Mesenchymal stem cell (in vitro differentiated cells and primary cell): ENCODE data around the gene CLEC14A.

Source experiments
- DNase-seq: peaks from one replicate; pipeline ENCODE4 v3.0.0-alpha.2; 2013
- H2AFZ ChIP-seq: one replicate; pipeline ENCODE4 v1.6.1; 2013; ENCODE audit warnings: low read depth, mild to moderate bottlenecking, control low read depth, inconsistent platforms, low read length, moderate library complexity
- H2AK5ac ChIP-seq: 2 replicates; pipeline ENCODE4 v1.6.1; 2013; ENCODE audit warnings: low read length, moderate library complexity, mild to moderate bottlenecking, inconsistent platforms; ENCODE audit not compliant: severe bottlenecking
- H2BK120ac ChIP-seq: one replicate; pipeline ENCODE4 v1.6.1; 2013; ENCODE audit warnings: low read depth, mild to moderate bottlenecking, inconsistent platforms, low read length, moderate library complexity
- H2BK12ac ChIP-seq, 2 experiments: one replicate each; pipeline ENCODE4 v1.6.1; 2013; ENCODE audit warnings: inconsistent platforms in 2 of 2, low read length in 2 of 2, mild to moderate bottlenecking in 2 of 2, moderate library complexity in 2 of 2, control low read depth in 1 of 2
- H2BK15ac ChIP-seq: one replicate; pipeline ENCODE4 v1.6.1; 2013; ENCODE audit warnings: mild to moderate bottlenecking, low read depth, inconsistent platforms; ENCODE audit not compliant: poor library complexity, severe bottlenecking
- H2BK5ac ChIP-seq: 2 replicates; pipeline ENCODE4 v1.6.1; 2013; ENCODE audit warnings: low read depth, mild to moderate bottlenecking, low read length, control low read depth, inconsistent platforms; ENCODE audit not compliant: poor library complexity, severe bottlenecking
- H3K14ac ChIP-seq, 2 experiments: one replicate each; pipeline ENCODE4 v1.6.1; 2013; ENCODE audit warnings: inconsistent platforms in 2 of 2, low read length in 2 of 2, control low read depth in 1 of 2, mild to moderate bottlenecking in 1 of 2, moderate library complexity in 1 of 2
- H3K18ac ChIP-seq, 2 experiments: one replicate each; pipeline ENCODE4 v1.6.1; 2013; ENCODE audit warnings: inconsistent platforms in 2 of 2, low read length in 2 of 2, control low read depth in 1 of 2, low read depth in 1 of 2, mild to moderate bottlenecking in 1 of 2
- H3K23ac ChIP-seq, 2 experiments: one replicate each; pipeline ENCODE4 v1.6.1; 2013; ENCODE audit warnings: inconsistent platforms in 2 of 2, low read length in 2 of 2, mild to moderate bottlenecking in 2 of 2, moderate library complexity in 2 of 2, control low read depth in 1 of 2
- H3K27ac ChIP-seq: 2 replicates; pipeline ENCODE4 v1.5.1; 2013; ENCODE audit warnings: mild to moderate bottlenecking, moderate library complexity, low read length, control low read depth, inconsistent platforms; ENCODE audit not compliant: poor library complexity, severe bottlenecking
- H3K27me3 ChIP-seq, 2 experiments: 2 replicates each; pipeline versions ENCODE4 v1.6.1 to v1.7.0; 2013; ENCODE audit warnings: low read length in 2 of 2, mild to moderate bottlenecking in 2 of 2, moderate library complexity in 2 of 2, control low read depth in 1 of 2, inconsistent platforms in 1 of 2; ENCODE audit not compliant: control insufficient read depth in 1 of 2, insufficient read depth in 1 of 2
- H3K36me3 ChIP-seq, 2 experiments: 2 replicates each; pipeline versions ENCODE4 v1.6.1 to v1.7.0; 2013; ENCODE audit warnings: low read length in 2 of 2, control low read depth in 1 of 2, inconsistent platforms in 1 of 2, low read depth in 1 of 2, mild to moderate bottlenecking in 1 of 2; ENCODE audit not compliant: insufficient read depth in 2 of 2, control insufficient read depth in 1 of 2
- H3K4ac ChIP-seq, 2 experiments: one replicate each; pipeline ENCODE4 v1.6.1; 2013; ENCODE audit warnings: inconsistent platforms in 2 of 2, low read length in 2 of 2, mild to moderate bottlenecking in 2 of 2, moderate library complexity in 2 of 2, control low read depth in 1 of 2, low read depth in 1 of 2
- H3K4me1 ChIP-seq: 2 replicates; pipeline ENCODE4 v1.6.1; 2013; ENCODE audit warnings: low read depth, low read length, control low read depth; ENCODE audit not compliant: control insufficient read depth, insufficient read depth
- H3K4me2 ChIP-seq: 2 replicates; pipeline ENCODE4 v1.6.1; 2013; ENCODE audit warnings: low read length, mild to moderate bottlenecking, inconsistent platforms; ENCODE audit not compliant: poor library complexity, severe bottlenecking
- H3K4me3 ChIP-seq, 2 experiments: 2 replicates each; pipeline versions ENCODE4 v1.5.1 to v1.7.0; 2013; ENCODE audit warnings: low read length in 2 of 2, mild to moderate bottlenecking in 2 of 2, control low read depth in 1 of 2, low read depth in 1 of 2; ENCODE audit not compliant: insufficient read depth in 1 of 2
- H3K79me1 ChIP-seq: replicated peaks from 2 replicates; pipeline ENCODE4 v1.6.1; 2013; ENCODE audit warnings: mild to moderate bottlenecking, control low read depth, low read length, inconsistent platforms; ENCODE audit not compliant: poor library complexity, severe bottlenecking
- H3K9ac ChIP-seq: 2 replicates; pipeline ENCODE4 v1.7.0; 2013; ENCODE audit warnings: mild to moderate bottlenecking, low read length, moderate library complexity
- H3K9me3 ChIP-seq: 2 replicates; pipeline ENCODE4 v1.7.0; 2013; ENCODE audit warnings: mild to moderate bottlenecking, low read length; ENCODE audit not compliant: control insufficient read depth
- H4K8ac ChIP-seq: one replicate; pipeline ENCODE4 v1.6.1; 2013; ENCODE audit warnings: inconsistent platforms, mild to moderate bottlenecking, low read length, moderate library complexity
- H4K91ac ChIP-seq: one replicate; pipeline ENCODE4 v1.6.1; 2013; ENCODE audit warnings: mild to moderate bottlenecking, low read length, inconsistent platforms
- WGBS: methylation state at CpG from one replicate; pipeline ENCODE4 v1.1.7; 2013; ENCODE audit warnings: mixed read lengths; 5-methylcytosine and 5-hydroxymethylcytosine counted together

Gene CLEC14A

GRCh38 chr14:38262844-38263243 lies 7.0 kb upstream of the CLEC14A start:
- Histone ChIP-seq H2BK15ac (no peak overlapping the region), H3K18ac (no peak overlapping the region), H3K14ac (no peak overlapping the region), H3K79me1 (no peaks in the 10 kb centered on the region), H3K4me2 (no peak overlapping the region), H2BK12ac (no peak overlapping the region), H3K9me3 (peaks cover 13% of the 10 kb centered on the region), H3K27me3 (no peaks in the 10 kb centered on the region), H2AK5ac (no peak overlapping the region), H3K36me3 (no peaks in the 10 kb centered on the region), H3K4ac (no peak overlapping the region), H2BK5ac (no peak overlapping the region), H4K8ac (no peak overlapping the region), H3K4me3 (no peak overlapping the region), H3K9ac (no peak overlapping the region), H3K27ac (no peak overlapping the region), H3K23ac (no peak overlapping the region), H2AFZ (no peak overlapping the region), H4K91ac (no peak overlapping the region), H3K4me1 (no peaks in the 10 kb centered on the region), H2BK120ac (no peak overlapping the region)
- WGBS, result 95% methylated on average over 4 of the region's 4 CpGs
- no peak for DNase-seq

GRCh38 chr14:38261620-38262019 lies 5.7 kb upstream of the CLEC14A start:
- WGBS, result 97% methylated on average over 1 of the region's 1 CpG
- H3K4me1 ChIP-seq, result no peaks in the 10 kb centered on the region
- H2BK15ac ChIP-seq, result no peak overlapping the region
- no peak overlapping the region for H3K4me2 ChIP-seq
- no peaks in the 10 kb centered on the region for H3K79me1 ChIP-seq
- no peak overlapping the region for H3K14ac ChIP-seq
- no peak overlapping the region for H3K27ac ChIP-seq
- no peaks in the 10 kb centered on the region for H3K36me3 ChIP-seq
- no peak overlapping the region for H3K4me3 ChIP-seq
- no peak overlapping the region for H2BK5ac ChIP-seq
- no peak for DNase-seq
- H3K23ac ChIP-seq, result no peak overlapping the region
- H3K9ac ChIP-seq, result no peak overlapping the region
- no peak overlapping the region for H4K8ac ChIP-seq
- H3K9me3 ChIP-seq, result peaks cover 9% of the 10 kb centered on the region
- H2BK120ac ChIP-seq, result no peak overlapping the region
- H2AK5ac ChIP-seq, result no peak overlapping the region
- H2BK12ac ChIP-seq, result no peak overlapping the region
- H2AFZ ChIP-seq, result no peak overlapping the region
- H3K4ac ChIP-seq, result no peak overlapping the region
- H4K91ac ChIP-seq, result no peak overlapping the region
- no peak overlapping the region for H3K18ac ChIP-seq
- H3K27me3 ChIP-seq, result no peaks in the 10 kb centered on the region

GRCh38 chr14:38257507-38257906 lies 1.6 kb upstream of the CLEC14A start:
- peaks cover 14 to 21% of the 10 kb centered on the region in 2 experiments for H3K27me3 ChIP-seq

GRCh38 chr14:38256533-38256840 lies 594 bp upstream of the CLEC14A start:
- Histone ChIP-seq H3K14ac (no peak overlapping the region), H4K91ac (no peak overlapping the region), H2BK15ac (no peak overlapping the region), H3K36me3 (no peaks in the 10 kb centered on the region), H3K4me1 (peaks cover 13% of the 10 kb centered on the region), H2BK5ac (no peak overlapping the region), H3K23ac (no peak overlapping the region), H4K8ac (no peak overlapping the region), H2AFZ (no peak overlapping the region), H3K18ac (peak overlapping the region in 1 of 2 experiments; percentile 41), H3K9ac (peak overlapping the region; percentile 33), H3K27me3 (peaks cover 14 to 21% of the 10 kb centered on the region in 2 experiments), H3K79me1 (no peaks in the 10 kb centered on the region), H3K9me3 (no peaks in the 10 kb centered on the region), H3K4ac (no peak overlapping the region), H2BK120ac (no peak overlapping the region), H3K4me3 (peak overlapping the region in 1 of 2 experiments; percentile 67), H3K27ac (no peak overlapping the region), H2AK5ac (no peak overlapping the region), H3K4me2 (no peak overlapping the region), H2BK12ac (no peak overlapping the region)
- WGBS, result 49% methylated on average over 3 of the region's 5 CpGs
- no peak for DNase-seq

More at GRCh38 chr14:38257507-38257906, 1.6 kb upstream of the CLEC14A start:
- H3K18ac ChIP-seq, result no peak overlapping the region
- no peaks in the 10 kb centered on the region for H3K79me1 ChIP-seq
- H3K4me1 ChIP-seq, result peaks cover 13% of the 10 kb centered on the region
- H3K9ac ChIP-seq, result no peak overlapping the region
- no peak overlapping the region for H2AK5ac ChIP-seq
- H2BK15ac ChIP-seq, result no peak overlapping the region
- no peak overlapping the region for H4K91ac ChIP-seq
- no peak overlapping the region for H2BK120ac ChIP-seq
- no peaks in the 10 kb centered on the region for H3K36me3 ChIP-seq
- no peak overlapping the region for H3K23ac ChIP-seq
- WGBS, result no CpG with 5 or more reads among the region's 2 CpGs
- H4K8ac ChIP-seq, result no peak overlapping the region
- no peak overlapping the region for H2AFZ ChIP-seq
- no peak overlapping the region for H2BK5ac ChIP-seq
- H3K4me2 ChIP-seq, result no peak overlapping the region
- no peak overlapping the region for H3K4me3 ChIP-seq
- no peak overlapping the region for H2BK12ac ChIP-seq
- no peak overlapping the region for H3K14ac ChIP-seq
- no peak overlapping the region for H3K27ac ChIP-seq
- H3K9me3 ChIP-seq, result peaks cover 6% of the 10 kb centered on the region
- peak; percentile 32 for DNase-seq
- H3K4ac ChIP-seq, result no peak overlapping the region
